Fibroblast of gingiva (primary cell): ENCODE results near the gene UTS2.

Source experiments
- DNase-seq: peaks from one replicate; pipeline ENCODE4 v3.0.0-alpha.2; 2011; ENCODE audit warnings: low read depth

UTS2 gene

DNA sequence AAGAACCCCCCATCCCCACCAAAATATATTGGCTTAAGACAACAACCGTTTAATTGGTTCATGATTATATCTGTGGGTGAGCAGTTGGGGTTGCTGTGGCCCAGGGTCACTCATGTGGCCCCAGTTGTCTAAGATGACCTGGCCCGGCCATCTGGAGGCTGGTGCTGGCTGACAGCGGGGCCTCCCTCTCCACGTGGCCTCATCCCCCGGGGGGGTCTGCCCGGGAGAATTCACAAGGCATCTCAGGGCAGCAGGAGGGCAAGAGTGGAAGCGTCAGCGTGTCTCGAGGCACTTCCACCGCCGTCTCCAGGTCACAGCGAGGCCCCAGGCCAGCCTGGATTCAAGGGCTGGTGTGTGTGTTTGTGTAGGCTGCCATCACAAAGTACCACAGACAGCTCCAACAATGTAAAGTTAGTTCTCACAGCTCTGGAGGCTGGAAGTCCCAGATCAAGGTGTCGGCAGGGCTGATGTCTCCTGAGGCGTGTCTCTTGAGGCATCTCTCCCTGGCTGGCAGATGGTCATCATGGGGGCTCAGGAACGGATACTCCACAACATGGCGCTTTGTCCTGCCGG, 11.0 kb upstream of the UTS2 start:
- no peak for DNase-seq

DNA sequence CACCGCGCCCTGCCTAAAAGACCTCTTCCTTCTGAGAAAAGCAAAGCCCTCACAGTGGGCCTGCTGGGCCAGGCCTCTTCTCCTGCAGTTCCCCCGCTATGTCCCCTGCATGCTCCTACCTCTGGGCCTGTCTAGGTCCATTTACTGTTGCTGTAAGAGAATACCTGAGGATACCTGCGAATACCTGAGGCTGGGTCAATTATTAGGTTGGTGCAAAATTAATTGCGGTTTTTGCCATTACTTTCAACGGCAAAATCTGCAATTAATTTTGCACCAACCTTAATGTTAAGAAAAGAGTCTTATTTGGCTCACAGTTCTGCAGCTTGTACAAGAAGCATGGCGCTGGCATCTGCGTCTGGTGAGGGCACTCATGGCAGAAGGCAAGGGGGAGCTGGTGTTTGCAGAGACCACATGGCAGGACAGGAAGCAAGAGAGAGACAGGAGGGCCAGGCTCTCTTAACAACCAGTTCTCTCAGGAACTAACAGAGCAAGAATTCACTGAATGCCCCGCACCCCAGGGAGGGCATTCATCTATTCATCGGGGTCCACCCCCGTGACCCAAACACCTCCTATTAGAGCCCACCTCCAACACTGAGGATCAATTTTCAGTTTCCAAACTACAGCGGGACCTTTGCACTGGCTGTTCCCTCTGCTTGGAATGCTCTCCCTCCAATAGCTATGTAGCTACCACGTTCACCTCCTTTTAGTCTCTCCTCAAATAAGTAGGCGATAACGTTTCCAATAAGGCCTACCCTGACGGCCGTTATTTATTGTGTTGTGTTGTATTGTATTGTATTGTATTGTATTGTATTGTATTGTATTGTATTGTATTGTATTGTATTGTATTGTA, 9.6 kb upstream of the UTS2 start:
- no peak for DNase-seq

DNA sequence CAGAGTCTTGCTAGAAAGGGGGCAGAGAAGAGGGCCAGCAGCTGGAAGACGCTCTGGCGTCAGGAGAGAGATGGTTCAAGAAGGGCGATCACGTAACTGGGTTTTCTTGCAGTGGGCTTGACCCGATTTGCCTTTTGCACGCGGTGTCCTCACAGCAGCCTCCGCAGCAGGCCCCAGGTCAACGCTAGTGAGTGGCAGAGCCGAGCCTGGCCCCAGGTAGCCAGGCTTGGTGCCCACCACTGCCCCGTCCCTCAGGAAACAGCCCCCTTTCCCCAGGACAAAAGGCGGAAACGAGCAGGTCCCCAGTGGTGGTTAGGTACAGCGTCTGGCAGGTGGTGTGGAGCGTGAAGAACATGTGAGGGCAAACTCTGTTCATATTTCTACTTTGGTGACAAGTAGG, 8.6 kb upstream of the UTS2 start:
- DNase-seq, result no peak

DNA sequence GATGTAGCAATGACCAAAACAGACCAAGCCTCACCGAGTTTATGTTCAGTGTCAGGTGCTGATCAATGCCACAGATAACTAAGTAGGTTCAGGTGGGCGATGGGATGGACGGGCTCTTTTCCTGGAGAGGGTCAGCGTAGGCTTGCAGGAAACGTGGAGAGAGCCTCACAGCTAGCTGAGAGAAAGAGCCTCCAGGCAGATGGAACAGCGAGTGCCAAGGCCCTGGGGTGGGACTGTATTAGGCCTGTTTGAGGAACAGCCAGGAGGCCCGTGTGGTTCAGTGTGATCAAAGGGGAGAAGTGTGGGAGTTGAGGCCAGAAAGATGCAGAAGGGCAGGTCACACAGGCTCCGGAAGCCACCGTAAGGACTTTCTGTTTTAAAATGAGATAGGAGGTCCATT, 7.3 kb upstream of the UTS2 start:
- no peak for DNase-seq

DNA sequence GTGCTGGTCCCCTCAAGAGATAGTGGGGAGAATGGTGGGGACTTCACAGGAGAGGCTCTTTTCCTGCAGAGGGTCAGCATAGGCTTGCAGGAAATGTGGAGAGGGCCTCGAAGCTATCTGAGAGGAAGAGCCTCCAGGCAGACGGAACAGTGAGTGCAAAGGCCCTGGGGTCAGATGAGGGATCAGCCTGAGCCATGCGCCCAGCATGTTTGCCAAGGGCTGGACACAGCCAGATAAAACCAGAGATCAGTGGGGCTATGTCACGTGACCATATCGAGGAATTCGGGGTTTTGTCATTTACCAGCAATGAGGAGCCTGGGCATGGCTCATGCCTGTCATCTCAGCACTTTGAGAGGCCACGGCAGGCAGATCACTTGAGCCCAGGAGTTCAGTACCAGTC, 6.5 kb upstream of the UTS2 start:
- no peak for DNase-seq

DNA sequence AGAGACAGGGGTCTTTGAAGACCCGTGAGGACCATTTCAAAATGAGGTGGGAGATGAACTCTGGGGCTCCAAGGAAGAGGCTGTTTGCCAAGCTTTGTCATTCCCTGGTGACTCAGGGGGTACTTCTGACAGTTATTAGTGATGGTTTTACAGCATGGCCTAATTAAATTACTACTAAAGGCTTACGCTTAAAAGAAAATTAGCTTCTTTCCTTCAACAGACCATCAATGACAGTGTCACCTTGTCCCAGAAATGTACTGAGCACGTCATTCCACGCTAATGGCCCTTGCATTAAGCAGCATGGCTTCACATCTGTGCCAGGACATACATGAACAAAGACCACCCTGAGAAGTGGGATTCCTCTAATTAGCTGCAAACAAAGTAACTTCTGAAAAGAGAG, 5.1 kb upstream of the UTS2 start:
- DNase-seq, result no peak

DNA sequence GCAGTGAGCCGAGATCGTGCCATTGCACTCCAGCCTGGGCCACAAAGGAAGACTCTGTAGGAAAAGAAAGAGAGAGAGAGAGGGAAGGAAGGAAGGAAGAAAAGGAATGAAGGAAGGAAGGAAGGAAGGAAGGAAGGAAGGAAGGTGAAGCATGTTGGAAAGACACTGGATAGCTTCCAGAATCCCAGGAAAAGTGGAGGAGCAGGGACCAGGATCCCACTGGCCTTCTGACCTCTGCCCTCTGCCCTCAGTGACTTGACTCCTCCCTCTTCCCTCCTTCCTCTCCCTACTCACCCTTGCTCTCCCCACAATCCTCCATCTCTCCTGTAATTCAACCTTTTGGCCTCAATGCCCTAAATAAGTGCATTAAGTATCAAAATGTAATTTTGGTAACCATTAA, 4.1 kb upstream of the UTS2 start:
- no peak for DNase-seq

DNA sequence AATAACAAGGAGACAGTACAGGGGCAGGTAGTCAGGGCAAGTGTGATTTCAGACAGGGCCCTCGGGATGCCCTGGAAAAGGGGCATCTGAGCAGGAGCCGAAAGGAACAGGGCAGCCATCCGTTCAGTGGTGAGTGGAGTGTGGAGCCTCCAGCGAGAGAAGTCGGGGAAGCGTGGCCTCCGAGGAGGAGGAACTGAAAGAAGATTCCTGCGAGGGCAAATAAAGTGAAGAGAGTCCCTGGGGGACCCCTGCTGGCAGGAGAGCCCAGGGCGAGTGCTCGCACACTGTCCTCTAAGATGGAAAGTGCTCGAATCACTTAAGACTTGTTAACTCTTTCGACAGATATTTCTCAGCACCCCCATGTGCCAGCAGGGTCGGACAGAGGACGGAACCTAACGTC, 3.5 kb upstream of the UTS2 start:
- peak; percentile 21 for DNase-seq

DNA sequence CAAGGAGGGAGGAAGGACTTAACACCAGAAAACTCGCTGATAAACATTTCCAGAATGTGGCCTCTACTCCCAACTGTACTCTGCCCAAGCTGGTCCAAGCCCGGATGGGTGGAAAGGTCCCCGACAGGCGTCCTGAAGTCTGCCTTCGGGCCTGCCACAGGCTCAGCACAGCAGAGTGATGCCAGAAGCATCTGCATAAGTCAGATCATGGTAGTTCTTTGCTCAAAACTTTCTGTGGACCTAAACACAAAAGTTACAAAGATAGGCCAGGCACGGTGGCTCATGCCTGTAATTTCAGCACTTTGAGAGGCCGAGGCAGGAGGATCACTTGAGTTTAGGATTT, 790 bp upstream of the UTS2 start:
- DNase-seq, result no peak

DNA sequence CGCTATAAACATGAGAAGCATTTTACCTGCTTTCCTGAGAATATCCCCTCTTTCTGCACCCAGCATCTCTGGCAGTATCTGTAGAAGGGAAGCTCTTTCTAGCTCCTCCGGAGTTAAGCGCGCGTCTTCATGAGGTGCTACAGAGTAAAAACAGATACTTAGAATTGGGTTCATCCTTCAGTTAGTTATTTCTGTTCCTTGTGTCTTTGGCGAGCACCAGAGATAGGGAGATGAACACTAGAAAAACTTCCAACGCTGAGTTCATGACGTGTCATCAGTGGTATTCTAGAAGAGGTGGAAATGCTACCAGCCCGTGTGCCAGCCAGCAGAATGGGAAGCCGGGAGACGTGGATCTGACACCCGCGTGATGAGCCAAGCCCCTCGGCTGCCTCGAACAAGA, 2.1 kb downstream of the UTS2 start:
- no peak for DNase-seq

DNA sequence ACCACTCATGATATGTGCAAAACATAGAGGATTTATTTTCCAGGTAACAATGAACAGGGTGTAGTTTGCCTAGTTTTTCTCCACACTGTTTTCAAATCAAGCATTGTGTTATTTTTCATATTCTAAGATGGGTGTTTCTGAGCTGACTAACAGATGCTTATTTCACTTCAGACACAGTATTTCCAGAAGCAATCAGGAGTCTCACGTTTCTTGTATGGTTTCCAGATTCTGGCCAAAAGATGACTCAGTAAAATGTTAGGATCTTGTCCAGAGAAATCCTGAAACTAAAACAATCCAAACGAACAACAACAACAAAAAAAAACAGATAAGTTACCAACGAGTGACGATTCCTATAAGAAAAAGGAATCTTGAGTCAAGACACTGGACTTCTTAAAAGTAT, 5.3 kb downstream of the UTS2 start:
- peak; percentile 89 for DNase-seq

DNA sequence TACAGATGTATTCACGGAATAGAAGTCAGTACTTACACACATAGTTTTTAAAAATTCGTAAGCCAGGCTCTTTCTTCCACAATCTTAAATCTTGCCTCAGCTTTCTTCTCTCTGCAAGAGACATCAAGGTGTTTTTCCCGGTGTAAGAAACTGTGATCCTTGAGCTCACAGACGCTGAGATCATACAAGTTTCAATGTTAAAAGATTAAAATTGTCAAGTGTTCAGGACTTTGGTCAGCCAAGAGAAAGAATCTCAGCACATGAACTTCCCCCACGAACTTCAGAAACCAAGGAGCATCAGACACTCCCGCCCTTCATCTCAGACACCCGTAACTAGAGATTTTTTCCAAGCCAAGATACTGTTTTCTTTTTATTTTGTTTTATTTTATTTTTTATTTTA, 6.2 kb downstream of the UTS2 start:
- DNase-seq, result no peak

DNA sequence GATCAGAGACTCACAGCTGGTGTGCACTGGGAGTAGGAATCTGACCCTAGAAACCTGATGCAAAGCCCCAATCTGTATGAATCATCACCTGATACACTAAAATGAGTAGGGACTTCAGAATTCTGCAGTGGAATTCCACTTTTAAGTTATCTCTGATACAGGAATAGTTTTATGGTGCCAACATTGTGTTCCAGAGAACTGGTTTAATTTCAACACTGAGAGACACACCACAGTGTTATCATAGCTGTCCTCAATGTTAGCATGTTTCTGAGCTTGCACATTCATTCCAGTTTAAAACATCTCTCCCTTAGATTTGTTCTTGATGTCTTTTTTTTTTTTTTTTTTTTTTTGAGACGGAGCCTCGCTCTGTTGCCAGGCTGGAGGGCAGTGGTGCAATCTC, 7.1 kb downstream of the UTS2 start:
- peak; percentile 13 for DNase-seq

DNA sequence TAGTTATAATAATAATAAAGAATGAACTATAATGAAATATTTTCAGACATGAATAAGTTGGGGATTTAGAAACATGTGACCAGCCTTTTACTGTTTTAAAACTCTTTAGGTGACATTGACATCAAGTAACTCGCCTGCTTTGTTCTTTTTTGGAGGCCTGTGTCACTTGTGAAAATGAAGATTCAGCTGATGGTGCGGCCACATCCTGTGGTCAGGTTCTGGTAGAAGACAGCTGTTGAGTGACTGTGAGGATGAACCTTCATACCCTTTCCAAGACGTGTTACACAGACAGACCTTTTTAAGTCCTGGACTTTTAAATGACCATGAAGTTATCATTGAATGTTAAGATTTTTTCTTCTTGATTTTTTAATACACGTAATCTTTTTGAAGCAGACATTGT, 10.3 kb downstream of the UTS2 start:
- DNase-seq, result no peak

DNA sequence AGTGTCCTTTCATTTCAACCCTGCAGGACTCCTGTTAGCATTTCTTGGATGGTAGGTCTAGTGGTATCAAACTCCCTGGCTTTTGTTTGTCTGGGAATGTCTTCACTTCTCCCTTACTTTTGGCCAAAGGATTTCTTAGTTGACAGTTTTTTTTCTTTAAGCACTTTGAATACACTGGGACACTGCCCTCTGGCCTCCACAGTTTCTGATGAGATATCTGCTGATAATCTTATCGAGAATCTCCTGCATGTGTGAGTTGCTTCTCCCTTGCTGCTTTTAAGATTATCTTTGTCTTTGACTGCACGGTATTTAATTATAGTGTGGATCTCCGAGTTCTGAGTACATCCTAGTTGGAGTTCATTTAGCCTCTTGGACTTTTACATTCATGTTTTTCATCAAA, 13.3 kb downstream of the UTS2 start:
- no peak for DNase-seq

DNA sequence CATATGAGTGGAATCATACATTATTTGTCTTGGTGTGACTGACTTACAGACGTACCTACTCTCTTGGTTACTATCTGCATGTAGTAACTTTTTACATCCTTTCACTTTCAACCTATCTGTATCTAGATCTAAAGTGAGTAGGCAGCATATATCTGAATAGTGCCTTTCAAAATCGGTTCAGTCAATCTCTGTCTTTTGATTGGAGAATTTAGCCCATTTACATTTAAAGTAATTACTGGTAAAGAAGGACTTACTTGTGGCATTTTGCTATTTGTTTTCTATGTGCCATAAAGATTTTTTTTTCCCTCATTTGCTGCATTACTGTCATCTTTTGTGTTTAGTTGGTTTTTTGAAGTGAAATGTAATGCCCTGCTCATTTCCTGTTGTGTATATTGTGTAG, 14.2 kb downstream of the UTS2 start:
- no peak for DNase-seq

DNA sequence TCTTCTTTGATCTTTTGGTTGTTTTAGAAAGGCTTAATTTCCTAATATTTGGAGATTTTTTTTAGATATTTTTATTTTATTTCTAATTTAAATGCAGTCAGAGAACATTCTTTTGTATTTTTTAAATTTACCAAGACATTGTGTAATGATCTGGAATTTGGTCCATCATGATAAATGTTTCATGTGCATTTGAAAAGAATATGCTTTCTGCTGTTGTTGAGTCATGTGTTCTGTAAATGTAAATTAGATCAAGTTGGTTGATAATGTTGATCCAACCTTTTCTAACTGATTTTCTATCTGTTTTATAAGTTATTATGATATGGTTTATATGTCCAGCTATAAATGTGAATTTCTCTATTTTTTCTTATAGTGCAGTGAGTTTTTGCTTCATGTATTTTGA, 19.8 kb downstream of the UTS2 start:
- no peak for DNase-seq

DNA sequence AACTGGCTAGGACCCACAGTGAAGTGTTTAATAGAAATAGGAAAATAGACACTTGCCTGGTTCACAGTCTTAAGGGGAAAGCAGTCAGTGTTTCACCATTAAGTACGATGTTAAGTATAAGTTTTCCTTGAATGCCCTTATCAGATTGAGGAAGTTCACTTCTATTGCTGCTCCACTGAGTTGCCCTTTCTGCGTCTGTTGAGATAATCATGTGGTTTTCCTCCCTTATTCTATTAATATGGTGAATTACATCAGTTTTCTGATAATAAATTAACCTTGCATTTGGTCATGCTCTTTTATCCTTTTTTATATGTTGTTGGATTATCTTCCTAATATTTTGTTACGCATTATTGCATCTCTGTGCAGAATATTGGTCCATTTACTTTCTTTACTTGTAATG, 21.4 kb downstream of the UTS2 start:
- no peak for DNase-seq

DNA sequence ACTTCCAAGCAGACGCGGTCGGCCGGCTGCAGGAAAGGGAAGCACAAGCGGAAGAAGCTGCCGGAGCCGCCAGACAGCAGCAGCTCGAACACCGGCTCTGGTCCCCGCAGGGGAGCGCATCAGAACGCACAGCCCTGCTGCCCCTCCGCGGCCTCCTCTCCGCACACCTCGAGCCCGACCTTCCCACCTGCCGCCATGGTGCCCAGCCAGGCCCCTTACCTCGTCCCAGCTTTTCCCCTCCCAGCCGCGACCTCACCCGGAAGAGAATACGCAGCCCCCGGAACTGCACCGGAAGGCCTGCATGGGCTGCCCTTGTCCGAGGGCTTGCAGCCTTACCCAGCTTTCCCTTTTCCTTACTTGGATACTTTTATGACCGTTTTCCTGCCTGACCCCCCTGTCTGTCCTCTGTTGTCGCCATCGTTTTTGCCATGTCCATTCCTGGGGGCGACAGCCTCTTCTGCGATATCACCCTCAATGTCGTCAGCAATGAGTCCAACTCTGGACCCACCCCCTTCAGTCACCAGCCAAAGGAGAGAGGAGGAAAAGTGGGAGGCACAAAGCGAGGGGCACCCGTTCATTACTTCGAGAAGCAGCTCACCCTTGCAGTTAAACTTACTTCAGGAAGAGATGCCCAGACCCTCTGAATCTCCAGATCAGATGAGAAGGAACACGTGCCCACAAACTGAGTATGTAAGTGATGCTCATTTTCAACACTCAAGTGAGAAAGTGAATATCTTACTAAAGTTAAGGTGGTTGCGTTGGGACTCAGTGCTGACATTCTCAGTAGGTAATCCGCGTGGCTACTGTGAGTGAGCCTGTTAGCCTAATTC, 25.5 kb downstream of the UTS2 start:
- no peak for DNase-seq

DNA sequence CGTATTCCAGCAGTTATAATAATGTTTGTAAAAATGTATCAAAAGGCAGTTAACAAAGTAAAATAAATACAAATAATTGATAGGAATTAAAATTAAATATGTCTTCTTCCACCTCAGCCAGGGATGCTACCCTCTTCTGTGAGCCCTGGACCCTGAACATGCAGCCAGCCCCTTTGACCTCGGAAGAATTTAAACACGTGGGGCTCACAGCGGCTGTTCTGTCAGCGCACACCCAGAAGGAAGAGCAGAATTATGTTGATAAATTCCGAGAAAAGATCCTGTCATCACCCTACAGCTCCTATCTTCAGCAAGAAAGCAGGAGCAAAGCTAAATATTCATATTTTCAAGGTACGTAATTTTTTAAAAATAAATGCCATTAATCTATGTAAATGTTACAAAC, 26.5 kb downstream of the UTS2 start:
- DNase-seq, result no peak

DNA sequence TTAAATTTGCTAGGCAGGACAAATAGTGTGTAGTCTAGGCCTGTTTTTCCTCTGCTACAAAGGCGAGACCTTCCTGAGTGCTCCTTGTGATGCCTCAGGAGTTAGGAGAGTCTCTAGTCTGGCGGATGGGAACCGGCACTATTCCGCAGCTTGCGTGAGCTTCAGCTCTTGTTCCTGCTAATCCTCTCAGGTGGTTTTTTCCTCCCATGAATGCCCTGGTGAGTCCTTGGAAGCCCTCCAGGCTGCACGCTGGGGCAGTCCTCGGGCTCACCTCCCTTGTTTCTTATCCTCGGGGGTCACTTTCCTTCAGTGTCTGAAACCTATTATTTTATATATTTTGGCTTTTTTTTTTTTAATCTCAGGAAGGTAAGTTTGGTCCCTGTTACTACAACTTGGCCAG, 28.2 kb downstream of the UTS2 start:
- no peak for DNase-seq

DNA sequence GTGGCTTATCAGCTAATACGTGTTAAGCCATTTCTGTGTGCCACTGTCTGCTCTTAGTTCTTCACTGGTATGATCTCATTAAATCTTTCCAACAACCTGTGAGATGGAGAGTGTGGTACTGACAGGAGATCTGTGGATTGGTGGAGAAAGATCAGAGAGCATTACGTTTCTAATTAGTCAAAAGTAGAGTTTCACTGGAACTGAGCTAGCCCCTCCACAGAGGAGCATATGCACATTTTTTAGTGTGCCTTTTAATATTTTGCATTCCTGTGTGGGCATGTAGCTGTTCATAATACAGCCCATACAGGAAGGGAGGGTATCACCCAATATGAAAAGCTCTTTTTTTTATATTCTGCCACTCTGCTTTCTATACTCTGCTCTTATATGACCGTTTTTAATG, 31.6 kb downstream of the UTS2 start:
- no peak for DNase-seq

DNA sequence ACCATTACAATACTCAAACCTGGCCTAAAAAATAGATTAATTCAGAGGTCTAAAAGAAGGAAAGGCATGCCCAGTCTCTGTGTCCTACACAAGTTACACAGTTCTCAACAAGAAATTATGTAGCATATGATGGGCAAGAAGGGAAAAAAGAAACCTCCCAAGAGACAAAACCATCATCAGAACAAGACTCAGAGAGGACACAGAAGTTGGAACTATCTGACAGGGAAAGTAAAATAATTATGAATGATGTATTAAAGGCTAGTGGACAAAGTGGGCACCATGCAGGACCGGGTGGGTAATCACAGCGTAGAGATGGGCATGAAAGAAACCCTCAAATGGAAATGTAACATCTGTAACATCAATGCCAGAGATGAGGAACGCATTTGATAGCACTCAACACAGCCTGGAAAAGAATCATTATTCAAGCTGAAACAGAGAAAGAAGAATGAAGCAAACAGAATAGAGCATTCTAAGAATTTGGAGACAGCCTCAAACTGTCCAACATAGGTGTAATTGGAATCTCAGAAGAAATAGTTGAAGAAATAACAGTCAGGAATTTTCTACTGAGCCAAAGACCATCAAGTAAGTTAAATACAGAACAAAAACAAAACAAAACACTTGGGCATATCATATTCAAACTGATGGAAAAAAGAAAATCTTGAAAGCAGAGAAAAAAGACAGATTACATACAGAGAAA, 39.0 kb downstream of the UTS2 start:
- DNase-seq, result no peak
